HuH-7 (cell line): ENCODE data around the gene LKAAEAR1.
"Not testable (repeated sequence)": the region's sequence is repeated elsewhere in the genome, so short reads cannot be mapped to it uniquely, and the experiment has no call there.

Experiments
- DNase-seq: peaks from one replicate; pipeline ENCODE4 v3.0.0; 2011; ENCODE audit warnings: low spot score

The LKAAEAR1 gene, protein sequence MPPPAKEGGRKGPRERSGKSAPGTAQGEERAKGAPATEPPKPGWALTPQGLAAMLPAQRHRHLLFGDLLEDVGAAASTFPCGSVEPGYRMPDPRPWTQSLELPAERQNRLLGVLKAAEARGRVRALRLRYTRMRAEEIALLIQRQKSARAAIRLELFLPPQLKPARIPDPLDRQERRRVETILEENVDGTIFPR

GRCh38 chr20:64083804-64084684 lies at the start of gene LKAAEAR1:
Gene LKAAEAR1, minus strand, starts transcription at chr20:64084398. Its CDS starts 179 bp downstream, at chr20:64084219.
- no peak for DNase-seq

GRCh38 chr20:64131406-64131805 lies 47.2 kb upstream of the LKAAEAR1 start:
- DNase-seq: no peak

DNA sequence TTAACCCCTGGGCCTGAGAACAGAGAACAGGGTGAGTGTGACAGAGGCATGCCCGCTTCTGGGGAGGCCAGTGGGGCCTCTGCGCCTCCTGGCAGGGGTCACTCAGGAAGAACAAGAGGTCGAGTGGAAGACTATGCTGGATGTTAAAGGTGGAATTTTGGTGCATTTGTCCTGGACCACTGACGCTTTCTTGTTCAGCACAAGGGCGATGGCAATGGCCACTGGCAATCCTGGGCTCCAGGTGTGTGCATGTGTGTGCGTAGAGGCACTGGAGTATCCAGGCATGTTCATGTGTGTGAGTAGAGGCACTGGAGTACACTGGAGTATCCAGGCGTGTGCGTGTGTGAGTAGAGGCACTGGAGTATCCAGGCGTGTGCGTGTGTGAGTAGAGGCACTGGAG lies 46.7 kb upstream of the LKAAEAR1 start:
- DNase-seq: no peak

DNA sequence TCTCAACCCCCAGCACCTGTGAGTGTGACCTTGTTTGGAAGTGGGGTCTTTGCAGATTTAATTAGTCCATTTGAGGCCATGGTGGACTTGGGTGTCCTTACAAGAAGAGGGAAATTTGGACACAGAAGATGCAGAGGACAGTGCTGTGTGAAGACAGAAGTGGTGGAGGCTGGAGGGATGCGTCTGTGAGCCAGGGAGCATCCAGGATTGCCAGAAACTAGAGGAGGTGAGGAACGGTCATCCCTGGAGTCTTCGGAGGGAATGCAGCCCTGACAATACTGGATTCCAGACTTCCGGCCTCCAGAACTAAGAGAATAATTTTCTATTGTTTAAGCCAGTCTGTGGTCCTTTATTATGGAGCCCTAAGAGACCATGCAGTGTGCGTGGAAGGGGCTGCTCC lies 46.1 kb upstream of the LKAAEAR1 start:
- DNase-seq: no peak

DNA sequence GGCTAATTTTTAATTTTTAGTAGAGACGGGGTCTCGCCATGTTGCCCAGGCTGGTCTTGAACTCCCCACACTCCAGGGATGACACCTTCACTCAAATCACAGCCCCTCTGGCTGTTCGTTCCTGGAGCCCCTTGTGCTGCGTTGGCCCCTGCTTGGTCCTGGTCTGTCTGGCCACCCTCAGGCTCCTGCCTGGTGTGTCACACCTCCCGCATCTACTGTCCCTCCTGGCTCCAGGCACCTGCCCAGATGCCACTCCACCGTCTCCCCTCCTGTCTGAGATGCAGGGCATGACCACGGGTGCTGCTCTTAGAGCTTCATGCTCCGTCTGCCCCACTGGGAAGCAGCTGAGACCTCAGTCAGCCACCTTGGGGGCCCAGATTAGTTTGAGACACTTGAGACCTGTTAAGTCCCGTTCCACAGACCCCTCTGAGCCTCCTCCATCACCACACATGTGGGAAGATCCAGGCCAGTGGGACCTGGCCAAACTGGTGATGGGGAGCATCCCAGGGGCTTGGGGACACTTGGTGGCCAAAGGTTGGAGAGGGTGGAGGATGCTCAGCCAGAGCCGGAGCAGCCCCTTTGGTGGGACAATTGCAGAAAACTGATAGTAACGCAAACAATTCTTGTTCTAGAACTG lies 45.1 kb upstream of the LKAAEAR1 start:
- no peak for DNase-seq

- DNase-seq: not testable (repeated sequence)
These were observed 39.3 kb upstream of the LKAAEAR1 start for GRCh38 chr20:64123517-64123916.

DNA sequence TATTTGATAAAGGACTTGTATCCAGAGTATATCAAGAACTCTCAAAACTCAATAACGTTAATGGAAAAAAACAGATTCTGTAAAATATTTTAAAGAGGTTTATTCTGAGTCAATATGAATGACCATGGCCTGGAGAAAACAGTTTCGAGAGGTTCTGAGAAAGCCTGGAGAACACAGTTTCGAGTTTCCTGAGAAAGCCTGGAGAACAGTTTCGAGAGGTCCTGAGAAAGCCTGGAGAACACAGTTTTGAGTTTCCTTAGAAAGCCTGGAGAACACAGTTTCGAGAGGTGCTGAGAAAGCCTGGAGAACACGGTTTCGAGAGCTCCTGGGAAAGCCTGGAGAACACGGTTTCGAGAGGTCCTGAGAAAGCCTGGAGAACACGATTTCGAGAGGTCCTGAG lies 38.7 kb upstream of the LKAAEAR1 start:
- DNase-seq: not testable (repeated sequence)

DNA sequence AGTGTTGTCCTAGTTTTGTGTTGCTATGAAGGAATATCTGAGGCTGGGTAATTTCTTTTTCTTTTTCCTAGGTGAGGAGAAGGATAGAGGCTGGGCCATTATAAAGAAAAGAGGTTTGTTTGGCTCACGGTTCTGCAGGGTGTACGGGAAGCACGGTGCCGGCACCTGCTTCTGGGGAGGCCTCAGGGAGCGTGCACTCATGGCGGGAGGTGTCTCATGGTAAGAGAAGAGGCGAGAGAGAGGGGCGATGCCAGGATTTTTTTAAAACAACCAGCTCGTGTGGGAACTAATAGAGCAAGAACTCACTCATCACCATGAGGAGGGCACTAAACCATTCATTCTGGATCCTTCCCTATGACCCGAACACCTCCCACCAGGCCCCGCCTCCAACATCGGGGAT lies 37.4 kb upstream of the LKAAEAR1 start:
- DNase-seq: no peak

DNA sequence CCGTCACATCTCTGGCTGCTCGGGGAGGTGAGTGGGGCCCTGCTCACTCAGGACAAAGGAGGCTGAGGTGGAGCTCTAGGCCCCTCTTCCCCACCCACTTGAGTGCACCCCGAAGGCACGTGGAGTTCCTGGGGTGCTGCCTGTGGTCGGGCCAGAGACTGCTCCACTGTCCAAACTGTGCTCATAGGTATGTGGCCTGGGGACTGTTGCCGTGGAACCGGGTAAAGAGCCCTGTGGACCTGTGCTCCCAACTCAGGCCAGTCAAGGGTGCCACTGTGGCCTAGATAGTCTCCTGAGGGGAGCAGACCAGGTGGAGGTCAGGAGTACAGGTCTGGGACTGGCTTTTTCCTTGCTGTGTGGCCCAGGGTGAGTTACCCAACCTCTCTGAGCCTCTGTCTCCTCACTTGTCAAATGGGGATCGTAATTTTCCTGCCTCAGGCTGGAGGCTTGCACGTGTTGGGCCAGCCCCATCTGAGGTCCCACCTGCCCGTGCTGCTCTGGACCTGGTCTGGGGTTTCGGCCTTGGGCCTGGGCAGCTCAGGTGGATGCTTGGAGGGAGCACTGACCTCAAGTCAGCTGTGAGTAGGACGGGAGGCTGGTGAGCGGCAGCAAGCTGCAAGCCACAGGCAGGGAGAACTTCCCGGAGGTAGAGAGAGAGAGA lies 35.6 kb upstream of the LKAAEAR1 start:
- no peak for DNase-seq

GRCh38 chr20:64119301-64119680 lies 35.1 kb upstream of the LKAAEAR1 start:
- no peak for DNase-seq

DNA sequence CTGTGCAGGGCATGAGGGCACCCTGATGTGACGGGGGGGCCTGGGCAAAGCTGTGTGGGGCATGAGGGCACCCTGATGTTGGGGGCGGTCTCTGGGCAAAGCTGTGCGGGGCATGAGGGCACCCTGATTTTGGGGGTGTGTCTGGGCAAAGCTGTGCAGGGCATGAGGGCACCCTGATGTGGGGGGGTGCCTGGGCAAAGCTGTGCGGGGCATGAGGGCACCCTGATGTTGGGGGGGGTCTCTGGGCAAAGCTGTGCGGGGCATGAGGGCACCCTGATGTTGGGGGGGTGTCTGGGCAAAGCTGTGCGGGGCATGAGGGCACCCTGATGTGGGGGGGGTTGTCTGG lies 33.2 kb upstream of the LKAAEAR1 start:
- not testable (repeated sequence) for DNase-seq

DNA sequence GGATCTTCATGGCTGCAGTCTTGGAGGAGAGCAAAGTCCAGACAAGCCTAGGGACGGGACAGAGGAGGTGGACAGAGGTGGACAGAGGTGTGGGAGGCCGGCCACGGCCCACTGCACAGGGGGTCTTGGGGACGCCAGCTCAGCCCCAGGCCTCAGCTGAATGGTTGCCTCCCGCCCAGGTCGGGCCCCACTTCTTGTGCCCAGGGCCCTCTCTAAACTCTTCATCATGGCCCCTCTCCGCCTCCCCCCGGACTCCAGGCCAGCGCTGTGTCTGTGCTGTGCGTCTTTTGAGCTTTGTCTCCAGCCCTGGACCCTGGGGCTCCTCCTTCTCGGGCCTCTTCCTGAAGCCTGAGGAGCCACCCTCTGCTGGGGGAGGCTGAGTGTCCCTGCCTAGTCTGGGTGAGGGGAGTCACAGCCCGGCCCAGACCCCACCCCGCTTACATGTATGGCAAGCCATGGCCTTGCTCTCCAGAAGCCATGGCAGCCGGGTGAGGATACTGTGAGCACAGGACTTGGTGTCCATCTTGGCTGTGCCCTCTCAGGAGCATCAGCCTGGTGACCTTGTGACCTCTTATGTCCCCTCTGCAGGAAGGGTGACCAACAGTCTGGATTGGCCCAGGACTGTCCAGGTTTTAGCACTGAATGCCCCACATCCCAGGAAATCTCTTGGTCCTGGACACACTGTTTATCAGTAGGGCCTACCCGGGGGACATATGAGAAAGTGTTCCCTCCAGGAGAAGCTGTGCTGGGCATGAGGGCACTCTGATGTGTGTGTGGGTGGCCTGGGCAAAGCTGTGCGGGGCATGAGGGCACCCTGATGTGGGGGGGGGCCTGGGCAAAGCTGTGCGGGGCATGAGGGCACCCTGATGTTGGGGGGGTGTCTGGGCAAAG lies 32.6 kb upstream of the LKAAEAR1 start:
- DNase-seq: no peak

DNA sequence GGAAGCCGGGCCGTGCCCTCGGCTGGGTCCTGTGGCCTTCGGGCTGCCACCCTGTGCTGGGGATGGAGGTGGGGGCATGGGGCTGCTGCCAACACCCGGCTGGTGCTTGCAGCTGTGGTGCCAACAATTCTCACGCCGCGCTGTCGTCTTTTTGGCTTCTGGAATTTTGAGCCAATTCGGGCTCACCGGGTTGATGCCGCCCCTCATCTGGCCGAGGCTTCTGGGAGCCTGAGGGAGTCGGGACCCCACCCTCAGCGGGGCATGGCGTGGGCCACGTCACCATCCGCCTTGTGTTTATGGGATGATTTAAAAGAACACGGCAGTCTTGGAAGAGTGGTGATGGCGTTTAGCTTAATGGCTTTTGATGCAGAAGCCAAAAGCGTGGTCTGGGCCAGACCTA lies 31.8 kb upstream of the LKAAEAR1 start:
- DNase-seq: no peak

GRCh38 chr20:64115171-64115911 lies 31.1 kb upstream of the LKAAEAR1 start:
- DNase-seq: no peak

DNA sequence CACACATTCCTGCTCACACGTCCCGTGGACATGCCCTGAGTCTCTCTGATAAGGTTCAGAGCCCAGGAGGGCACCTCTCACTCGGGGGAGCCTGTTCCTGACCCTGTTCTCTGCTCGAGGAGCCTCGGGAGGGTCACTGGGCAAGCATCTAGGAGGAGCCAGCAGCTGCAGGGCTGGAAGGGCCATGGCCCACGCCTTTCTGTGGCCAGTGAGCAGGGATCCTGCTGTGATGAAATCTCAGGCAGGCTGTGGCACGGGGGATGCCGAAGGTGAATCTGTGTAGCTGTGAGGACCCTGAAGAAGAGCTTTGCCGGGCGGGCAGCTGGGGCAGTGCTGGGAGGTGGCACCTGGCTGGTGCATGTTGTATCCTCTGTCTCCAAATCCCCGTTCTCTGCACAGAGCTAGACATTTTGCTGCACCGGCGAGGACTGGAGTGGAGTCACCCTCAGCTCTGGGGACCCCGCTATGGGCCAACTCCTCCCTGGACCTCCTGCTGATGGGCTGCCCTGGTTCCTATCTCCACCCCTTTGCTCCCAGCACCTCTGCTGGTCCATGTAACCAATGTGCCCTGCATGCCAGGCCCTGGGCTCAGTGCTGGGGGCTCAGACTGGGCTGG lies 30.3 kb upstream of the LKAAEAR1 start:
- DNase-seq: no peak

GRCh38 chr20:64113796-64114355 lies 29.7 kb upstream of the LKAAEAR1 start:
- DNase-seq: no peak

DNA sequence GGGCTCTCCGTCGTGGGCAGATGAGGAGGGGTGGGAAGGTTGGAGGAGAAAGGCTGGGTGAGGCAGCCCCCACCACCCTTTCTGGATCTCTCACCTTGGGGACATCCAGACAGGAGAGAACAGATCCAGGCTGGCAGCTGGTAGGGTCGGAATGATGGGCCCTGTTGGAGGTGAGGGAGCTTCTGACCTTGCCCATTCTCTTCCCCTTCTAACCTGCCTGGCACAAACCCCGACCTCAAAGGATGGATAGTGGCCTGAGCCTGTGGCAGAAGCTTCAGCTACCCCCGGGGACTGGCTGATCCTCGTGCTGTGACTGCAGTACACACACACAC lies 29.2 kb upstream of the LKAAEAR1 start:
- DNase-seq: no peak

DNA sequence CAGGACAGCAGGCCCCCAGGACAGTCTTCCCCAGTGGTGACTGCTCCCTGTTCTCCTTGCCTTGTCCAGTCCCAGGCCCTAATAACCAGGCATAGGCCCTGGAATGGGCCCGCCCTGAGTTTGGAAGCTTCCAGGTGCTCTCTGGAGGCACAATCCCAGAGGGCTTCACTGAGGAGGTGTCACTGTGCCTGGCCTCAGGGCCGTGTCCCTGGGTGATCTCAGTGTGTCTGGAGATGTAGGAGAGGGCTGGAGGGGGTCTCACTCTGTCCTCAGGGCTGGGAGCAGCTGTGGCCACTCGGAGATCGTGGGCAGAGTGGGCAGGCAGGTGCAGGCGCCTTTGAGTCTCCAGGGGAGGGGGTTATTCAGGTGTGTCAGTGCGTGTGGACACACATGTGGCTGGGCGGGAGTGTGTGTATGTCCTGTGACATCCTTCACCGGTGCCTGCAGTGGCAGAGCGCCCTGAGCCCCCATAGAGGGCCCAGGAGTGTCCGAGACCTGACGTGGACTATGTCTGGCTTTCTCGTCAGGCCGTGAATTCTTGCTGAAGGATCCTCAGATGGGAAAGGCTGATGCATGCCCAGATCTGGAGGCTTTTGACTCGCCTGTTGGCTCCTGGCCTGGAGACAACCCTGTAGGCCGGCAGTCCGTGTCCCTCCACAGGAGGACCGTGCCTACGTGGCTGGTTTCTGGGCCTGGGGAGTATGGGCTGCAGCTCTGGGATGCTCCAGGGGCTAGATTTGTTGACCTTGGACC lies 28.7 kb upstream of the LKAAEAR1 start:
- no peak for DNase-seq

GRCh38 chr20:64111841-64112641 lies 27.8 kb upstream of the LKAAEAR1 start:
- DNase-seq: no peak
